Right hindlimb (tissue), 1 donor: Measurements from ENCODE around the gene VCP.
"Not testable (repeated sequence)": the region's sequence is repeated elsewhere in the genome, so short reads cannot be mapped to it uniquely, and the experiment has no call there.

ENCODE experiments used
- DNase-seq: peaks from one replicate; pipeline ENCODE4 v3.0.0-alpha.2; 2018

The VCP gene

DNA sequence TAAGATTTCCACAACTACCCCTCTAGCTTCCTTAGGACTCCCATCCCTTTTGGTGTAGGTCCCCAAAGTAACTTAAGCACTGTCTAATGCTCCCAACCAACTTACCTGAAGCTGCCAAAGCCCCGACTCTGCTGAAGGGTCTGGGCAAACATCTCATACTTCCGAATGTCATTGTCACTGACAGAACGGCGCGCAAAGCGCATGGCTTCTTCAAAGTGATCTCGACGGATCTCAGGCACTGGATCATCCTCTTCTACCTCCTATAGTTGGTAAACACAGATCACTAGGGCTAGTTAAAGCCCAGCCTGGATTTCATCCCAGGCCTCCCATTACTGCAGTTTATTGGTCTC lies 15.2 kb downstream of the VCP start:
- DNase-seq = no peak

DNA sequence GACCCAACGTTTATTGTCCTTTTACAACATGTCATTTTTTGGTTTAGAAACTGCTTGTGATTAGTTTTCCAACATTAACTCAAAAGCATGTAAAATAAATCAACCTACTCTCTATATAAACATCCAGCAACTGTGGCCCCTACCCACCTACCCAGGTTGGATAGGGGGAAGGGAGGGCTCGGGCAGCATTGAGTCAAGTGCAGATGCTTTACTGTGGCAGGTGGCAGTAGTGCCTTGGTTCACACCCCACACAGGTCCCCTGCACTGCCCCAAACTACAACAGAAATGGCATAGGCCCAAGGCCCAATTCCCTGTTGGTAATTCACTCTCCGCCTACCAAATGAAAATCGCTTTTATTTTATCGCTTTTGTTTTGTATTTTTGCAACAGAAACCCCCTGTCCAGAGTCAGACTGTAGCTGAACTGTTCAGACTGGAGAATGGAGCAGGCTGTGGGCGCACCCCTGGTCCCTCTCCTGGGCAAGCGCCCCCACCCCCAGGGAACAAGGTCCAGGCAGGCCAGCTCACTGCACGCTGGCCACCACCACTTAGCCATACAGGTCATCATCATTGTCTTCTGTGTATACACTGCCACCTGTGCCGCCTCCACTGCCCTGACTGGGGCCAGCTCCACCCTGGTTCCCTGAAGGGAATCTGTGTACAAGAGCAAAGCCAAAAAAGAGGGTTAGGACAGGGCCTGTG lies 15.7 kb downstream of the VCP start:
- no peak for DNase-seq

DNA sequence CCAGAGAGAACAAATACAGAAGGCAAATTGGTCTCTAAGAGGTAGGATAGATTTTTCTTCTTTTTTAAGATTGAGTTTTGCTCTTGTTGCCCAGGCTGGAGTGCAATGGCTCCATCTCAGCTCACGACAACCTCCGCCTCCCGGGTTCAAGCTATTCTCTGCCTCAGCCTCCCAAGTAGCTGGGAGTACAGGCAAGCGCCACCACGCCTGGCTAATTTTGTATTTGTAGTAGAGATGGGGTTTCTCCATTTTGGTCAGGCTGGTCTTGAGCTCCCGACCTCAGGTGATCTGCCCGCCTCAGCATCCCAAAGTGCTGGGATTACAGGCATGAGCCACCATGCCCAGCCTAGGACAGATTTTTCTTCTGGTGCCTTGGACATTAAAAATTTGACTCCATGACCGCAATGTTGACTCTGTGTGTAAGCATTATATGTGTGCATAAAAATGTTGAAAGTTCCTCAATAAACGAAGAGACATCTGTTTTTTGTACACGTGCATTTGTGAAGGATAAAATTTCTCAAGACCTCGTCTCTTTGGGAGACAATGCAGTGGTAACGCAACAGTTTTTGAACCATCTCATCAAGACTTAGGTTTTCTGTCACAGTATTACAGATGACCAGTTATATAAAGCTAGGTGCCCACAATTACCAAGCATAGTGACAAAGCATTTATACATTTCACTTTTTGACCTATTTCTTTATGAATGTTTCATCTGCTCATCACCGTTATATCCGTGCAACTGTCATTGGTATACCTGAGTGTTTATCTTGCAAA lies 17.4 kb downstream of the VCP start:
- DNase-seq = no peak

DNA sequence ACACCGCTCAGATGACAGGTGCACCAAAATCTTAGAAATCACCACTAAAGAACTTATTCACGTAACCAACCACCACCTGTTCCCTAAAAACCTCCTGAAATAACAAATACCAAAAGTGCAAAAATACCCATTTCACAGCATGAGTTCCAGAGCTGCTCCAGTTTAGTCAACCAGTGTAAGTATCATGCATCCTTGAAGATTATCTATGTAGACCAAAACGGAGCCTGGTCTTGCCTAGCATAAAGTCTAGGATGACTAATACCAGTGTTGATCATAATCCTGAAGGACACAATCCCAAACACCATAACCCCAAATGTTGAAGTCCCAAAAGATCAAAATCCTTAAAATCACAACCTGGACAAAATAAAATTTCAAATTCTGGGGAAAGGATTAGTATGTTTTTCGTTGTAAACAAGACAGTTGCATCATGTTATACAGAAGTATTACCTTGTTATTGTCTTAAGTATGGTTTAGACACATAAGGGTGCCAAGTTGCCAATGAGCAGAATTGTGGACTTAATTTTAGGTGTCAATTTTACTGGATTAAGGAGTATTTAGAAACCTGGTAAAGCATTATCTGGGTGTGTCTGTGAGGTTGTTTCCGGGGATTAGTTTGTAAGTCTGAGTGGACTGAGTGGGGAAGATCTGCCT lies 18.1 kb downstream of the VCP start:
- no peak for DNase-seq

DNA sequence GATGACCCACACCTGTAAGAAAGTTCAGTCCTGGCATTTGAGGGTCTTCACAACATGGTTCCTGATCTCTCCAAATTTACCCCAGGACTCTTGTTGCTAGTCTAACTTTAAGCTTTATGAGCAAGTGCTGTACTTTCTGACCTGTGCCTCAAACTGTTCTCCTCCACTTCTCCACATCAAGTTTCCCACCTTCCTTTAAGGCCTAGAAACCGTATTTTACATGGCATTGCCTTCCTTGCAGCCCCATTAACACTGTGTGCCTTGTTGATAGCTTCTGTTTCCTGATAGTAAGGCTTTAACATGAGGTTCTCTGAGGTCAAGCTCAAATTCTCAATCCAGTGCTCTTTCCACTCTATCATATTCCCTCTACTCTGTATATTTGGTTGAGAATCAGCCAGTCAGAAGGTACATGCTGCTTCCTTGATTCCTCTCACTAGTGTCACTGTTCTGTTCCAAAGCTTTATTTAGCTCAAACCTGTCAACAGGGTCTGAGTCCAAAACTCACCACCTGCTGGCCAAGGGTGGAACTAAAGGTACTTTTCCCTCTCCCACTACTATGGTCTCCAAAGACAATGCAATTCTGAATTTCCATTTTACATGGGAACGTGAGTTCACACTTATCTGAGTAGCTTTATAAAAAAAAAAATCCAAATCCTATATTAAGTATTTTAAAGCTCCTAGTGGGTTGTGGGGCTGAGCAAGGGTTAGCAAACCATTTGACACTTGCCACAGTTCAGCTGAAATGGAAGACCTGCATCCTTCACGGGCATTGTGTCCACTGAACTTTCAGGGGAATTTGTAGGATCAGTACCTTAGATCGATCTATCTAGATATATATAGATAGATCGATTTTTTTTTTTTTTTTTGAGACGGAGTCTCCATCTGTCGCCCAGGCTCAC lies 21.1 kb downstream of the VCP start:
- DNase-seq = no peak

DNA sequence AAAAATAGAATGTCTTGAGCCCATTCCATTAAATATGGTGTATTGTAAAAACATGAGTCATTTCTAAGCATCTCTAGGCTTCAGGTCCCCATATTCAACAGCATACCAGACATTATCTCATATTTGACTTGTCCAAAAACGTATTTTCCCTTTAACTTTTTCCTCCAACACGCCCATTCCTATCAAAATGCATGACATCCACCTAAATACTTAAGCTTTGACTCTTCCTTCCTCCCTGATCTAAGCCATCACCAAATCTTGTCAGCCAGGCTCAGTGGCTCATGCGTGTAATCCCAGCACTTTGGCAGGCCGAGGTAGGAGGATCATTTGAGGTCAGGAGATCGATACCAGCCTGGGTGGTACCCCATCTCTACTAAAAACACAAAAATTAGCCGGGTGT lies 23.9 kb downstream of the VCP start:
- DNase-seq = no peak

DNA sequence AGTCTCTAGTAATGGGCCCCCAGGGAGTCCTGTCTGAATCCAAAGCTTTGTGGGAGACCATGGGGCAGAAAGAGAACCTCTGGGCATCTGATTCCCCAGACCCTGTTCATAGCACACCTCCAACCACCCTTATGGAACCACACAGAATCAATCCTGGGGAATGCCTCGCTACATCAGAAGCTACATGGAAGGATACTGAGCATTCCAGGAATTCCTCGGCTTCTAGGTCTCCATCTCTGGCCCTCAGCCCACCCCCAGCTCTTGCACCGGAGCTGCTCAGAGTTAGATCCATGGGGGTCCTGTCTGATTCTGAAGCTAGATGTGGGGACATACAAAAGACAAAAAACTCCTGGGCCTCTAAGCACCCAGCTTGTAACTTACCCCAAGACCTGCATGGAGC lies 28.4 kb downstream of the VCP start:
- no peak for DNase-seq

DNA sequence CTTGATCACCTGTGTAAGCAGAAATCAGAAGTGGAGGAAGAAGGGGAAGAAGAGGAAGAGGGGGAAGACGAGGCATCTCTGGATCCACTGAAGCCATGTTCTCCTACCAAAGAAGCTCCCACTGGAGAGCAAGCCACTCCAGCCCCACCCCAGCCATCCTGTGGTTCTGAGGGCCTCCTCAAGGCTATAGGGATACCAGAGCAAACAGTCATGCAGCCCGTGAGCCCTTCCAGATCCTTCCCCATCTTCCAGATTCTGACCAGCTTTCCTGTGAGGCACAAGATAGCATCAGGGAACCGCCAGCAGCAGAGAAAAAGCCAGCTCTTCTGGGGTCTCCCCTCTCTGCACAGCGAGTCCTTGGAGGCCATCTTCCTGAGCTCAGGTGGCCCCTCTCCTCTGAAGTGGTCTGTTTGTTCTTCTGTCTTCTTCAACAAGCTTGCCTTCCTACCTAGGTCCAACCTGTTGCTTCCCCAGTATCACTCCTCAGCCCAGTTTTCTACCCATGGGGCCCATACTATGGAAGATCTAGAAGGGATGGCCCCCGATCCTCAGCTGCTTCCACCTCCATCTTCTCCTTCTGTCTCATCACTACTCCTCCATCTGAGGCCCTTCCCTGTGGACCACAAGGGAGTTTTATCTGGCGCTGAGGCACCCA lies 29.4 kb downstream of the VCP start:
- no peak for DNase-seq

DNA sequence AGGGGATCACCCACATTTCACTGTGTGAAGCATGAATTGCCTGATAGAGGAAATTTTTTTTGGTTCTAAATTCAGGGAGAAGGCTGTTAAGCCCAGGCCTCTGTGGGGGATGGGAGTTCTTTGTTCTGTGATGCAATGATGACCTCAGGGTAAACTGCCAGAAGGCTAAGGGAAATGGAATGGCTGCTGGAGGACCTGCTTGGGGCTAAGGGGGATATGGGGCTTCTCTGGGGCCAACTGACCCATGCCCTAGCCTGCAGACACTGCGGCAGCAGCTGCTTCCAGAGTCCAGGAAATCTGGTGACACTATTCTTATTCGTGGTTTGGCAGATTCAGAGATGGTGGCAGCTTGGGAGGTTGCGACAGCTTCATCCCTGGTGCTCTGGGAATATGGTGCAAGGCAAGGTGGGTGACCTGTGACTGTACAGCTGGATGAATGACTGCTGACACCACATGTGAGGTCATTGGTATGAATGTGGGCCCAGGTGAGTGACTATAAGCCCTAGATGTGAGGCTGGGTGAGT lies 30.3 kb downstream of the VCP start:
- no peak for DNase-seq

DNA sequence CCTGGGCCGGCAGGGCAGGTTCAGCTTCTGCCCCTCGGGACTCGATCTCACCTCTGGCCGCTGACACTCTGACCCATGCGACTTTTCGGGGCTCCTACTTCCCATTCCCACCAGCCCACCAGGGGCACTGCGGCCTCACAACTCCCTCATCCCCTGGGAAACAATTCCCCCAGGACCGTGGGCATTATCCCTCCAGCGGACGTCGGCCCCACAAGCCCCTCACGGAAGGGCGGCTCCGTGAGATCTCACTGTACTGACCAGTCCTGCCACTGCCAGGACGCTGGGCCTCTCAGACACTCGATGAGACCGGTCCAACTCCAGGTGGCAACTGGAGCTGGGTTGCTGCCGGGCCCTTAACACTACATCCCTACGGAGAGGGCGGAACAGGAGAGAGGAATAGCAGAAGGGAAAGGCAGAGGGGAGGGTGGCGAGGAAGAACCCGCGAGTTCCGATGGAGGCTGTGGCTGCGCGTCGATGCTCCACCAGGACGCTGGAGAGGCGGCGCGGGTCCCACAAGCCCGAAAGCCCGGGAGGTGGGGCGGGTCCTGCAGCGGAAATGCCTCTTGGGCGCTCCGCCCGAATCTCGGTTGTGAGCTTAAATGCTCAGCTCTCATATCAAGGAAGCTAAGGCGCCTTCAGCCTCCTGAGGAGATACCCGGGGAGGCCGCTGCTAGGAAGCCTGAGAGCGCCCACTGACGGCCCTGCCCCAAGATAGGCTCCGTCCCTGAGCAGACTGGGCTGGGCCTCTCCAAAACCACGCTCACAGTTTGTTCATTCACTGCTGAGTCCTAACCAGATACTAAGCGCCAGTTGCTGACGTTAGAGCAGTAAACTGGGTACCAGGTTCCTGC lies 36.3 kb downstream of the VCP start:
- DNase-seq = peak; percentile 58

DNA sequence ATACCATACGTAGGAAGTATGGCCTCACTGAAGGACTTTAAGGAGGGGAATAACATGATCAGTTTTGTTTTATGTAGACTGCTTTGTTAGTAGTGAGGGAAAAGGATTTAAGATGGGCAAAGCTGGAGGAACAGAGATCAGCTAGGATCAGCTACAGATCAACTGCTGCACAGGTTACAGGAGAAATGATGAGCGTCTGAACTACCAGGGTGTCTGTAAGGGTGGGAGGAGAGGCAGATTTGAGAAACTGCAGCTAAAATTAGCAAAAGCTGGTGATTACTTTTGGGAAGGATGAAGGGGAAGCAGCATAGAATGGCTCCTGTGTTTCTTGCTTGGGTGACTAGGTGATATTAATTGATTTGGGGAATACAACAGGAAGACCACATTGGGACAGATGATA lies 39.3 kb downstream of the VCP start:
- no peak for DNase-seq

DNA sequence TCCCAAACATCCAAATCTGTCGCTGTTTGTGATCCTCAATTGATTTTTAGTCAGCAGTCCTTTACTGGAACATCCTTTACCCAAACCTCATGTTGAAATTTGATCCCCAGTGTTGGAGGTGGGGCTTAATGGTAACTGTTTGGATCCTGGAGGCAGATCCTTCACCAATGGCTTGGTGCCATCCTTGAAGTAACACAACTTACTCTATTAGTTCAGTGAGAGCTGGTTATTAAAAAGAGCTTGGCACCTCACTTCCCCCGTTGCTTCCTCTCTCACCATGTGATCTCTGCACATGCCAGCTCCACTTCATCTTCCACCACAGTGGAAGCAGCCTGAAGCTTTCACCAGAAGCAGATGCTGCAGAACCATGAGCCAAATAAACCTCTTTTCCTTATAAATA lies 42.6 kb downstream of the VCP start:
- no peak for DNase-seq

DNA sequence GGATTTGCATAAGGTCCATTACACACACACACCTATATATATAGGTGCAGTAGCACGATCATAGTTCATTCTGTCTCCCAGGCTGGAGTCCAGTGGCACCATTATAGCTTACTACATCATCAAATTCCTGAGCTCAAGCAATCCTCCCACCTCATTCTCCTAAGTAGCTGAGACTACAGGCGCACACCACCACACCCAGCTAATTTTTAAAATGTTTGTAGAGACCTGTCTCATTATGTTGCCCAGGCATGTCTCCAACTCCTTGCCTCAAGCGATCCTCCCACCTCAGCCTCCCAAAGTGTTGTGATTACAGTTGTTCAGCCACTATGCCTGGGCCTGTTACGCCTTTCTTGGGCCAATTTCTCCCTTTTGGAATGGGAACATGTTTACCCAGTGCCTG lies 43.2 kb downstream of the VCP start:
- no peak for DNase-seq

DNA sequence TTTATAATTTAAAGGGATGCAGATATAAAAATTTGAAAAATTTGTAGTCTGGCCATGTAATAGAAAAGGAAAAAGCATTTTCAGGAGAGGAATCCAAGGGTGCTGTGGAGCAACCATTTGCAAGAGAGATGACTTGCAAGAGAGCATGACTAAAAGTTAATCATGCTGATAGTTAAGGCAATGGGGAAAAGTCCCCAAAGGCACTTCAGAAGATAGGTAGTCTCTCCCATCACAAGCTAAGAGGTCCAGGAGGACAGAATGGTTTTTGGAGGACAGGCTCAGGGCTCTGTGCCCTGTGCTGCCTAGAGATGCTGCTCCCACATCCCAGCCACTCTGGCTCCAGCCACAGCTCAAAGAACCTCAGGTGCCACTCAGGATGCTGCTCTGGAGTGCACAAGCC lies 44.1 kb downstream of the VCP start:
- DNase-seq = no peak

DNA sequence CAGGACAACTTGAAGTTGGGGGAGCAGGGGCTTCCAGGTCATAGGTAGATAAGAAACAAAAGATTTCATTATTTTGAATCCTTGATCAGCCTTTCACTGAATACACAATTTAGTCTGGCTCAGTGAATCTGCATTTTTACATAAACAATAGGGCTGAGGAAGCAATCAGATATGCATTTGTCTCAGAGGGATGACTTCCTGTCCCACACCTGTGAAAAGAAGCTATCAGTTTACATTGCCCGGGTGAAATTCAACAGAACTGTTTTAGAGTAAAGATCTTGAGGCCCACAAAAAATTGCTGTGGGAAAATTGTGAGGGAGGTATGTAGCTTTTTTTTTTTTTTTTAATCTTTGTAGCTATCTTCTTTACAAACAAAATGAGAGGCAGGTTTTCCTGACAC lies 44.6 kb downstream of the VCP start:
- DNase-seq = no peak

DNA sequence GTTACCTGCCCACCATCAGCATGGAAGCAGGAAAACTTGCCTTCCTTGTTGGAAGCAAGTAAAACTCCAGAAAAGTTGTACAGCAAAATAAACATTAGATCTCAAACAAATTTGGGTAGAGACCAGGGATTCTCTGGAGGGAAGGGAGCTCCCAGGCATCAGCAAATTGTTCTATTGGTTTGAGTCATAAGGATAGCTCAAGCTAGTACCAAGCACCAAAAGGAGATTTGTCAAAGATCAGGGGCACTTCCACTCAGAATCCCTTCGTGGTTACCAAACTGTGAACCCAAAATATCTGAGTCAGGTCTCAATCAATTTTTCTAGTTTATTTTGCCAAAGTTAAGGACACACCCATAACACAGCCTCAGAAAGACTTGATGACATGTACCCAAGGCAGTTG lies 45.1 kb downstream of the VCP start:
- DNase-seq = no peak

DNA sequence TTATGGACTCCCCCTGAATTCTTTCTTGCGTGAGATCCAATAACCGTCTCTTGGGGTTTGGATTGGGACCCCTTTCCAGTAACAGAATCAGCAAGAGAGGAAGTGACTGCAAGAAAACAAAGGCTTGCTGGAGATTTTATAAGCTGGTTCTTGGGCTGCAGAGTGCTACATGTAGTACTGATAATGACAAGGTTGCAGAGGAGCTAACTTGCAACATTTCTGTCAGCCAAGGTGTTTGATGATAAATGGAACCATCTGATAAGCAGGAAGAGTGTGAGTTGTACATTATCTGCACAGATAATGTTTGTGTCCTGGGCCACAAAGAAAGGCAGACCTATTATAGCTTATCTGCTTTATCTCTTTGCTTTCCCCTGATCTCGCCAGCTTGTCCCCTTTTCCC lies 45.8 kb downstream of the VCP start:
- DNase-seq = no peak

DNA sequence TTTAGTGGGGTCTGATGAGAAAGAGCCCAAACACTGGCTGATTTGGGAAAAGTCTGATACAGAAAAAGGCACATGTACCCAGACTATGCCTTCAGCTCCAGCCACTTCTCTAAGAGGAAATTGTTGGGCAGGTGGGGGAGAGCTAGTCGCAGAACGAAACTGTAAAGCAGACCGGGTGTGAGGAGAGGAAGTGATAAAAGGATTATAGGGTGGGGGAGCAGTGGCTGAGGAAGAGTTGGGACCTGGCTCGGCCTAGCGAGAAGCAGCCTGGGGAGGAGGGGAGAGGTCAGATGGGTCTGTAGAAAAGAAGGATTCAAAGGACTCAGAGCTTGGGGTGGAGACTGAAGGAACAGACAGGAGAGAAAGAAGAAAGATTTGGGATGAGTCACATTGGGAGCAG lies 49.0 kb downstream of the VCP start:
- DNase-seq = not testable (repeated sequence)

DNA sequence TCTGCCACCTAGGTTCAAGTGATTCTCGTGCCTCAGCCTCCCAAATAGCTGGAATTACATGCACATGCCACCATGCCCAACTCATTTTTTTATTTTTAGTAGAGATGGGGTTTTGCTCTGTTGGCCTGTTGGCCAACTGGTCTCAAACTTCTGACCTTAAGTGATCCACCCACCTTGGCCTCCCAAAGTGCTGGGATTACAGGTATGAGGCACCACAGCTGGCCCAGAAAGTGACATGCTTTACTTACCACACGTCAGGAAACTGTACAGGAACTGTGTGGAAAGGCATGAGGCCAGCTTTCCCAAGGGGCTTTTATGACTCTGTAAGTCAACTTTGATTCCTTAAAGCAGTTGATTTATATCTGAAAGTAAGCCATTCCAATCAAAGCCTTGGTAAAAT lies 57.9 kb downstream of the VCP start:
- no peak for DNase-seq

DNA sequence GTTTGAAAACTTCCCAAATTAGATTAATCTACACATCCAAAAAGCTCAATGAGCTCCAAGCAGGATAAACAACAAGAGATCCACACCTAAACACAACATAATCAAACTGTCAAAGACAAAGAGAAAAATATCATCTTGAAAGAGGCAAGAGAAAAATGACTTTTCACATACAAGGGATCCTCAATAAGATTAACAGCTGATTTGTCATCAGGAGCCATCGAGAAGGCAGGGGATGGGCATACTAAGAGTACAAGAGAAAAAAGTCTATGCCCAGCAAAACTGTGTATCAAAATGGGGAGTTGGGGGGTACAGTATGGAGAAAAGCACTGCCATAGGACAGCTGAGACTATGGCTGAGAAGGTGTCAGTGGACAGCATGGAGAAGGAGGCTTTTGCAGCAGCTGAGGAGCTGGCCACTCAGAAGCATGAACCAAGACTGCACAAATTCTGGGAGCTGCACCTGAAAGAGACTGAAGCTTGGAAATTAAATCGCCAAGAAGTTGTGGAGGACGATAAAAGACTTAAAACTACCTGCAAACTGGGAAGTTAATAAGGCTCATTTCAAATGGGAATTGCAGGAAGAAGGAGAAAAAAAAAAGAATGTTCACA lies 62.0 kb downstream of the VCP start:
- no peak for DNase-seq
